GM10847 (cell line): ENCODE measurements around the gene CPT1C.

Source experiments
- POLR2A ChIP-seq: IDR thresholded peaks from 2 replicates; pipeline ENCODE4 v1.6.1; 2011; ENCODE audit not compliant: insufficient read length; ENCODE audit errors: extremely low read depth

Gene CPT1C

DNA sequence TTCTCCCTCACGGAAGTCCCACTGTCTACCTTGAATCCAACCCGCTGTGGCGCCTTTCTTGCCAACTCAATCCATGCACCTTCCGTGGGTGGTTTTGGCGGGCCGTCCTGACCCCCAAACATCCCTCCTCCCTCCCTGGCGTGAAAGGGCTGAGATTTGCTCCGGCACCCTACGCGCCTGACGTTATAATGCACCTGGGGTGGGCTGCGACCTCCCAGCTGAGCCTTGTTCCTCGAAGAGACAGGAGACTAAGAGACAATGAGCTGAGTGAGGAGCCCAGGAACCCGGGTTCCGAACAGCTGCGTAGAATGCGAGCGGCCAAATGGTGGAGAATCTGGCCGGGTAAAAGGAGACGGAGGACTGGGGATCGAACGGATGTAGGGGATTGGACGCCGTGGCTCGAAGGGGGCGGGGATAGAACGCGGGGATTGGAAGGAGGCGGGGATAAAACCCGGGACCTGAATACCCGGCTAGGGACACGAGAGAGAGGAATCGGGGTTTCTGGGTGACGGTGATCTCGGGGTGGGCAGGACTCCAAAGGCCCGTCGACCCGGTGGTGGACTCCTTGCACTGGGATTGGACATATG lies at the start of gene CPT1C:
CPT1C (plus strand) TSS at position 461 of the 587 bp plus-strand sequence. CDS start 1,137 bp downstream, outside the sequence.
- no peak for TF ChIP-seq POLR2A

DNA sequence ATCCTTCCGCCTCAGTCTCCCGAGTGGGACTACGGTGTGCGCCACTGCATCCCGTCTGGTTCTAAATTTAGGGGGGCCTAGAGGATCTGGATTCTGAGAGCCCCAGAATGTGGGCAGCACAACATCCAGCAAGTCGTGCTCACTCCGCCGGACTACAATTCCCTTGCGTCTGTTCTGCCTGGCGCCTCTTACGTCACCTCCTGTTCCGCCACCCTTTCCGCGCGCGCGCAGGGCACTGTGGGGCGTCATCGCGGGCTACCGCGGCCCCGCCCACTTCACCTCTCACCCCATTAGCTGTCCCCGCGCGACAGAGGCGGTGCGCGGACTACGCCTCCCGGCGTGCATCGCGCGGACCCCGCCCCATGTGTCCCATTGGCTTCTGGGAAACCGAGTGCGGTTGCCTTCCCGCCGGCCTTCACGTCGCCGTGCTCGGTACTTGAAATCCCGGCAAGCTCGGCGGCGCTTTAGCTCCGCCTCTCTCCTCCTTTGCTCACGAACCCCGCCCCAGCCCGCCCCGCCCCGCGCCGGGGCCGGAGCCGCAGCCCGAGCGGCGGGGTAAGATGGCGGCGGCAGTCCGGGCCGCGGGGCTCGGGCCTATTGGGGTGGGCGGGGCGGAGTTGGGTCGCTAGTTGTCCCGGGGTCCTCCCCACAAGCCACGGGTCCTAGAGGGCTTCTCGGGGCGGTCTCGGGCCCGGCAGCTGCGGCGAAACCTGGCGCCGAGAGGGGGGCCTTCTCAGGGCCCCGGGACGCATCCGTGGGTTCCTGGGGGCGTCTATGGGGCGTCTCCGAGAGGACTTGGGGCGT lies 49.0 kb upstream of the CPT1C start, which contains the start of gene SCAF1:
SCAF1 (plus strand) TSS at position 522 of the 804 bp plus-strand sequence. CDS start 2,818 bp downstream, outside the sequence.
- TF ChIP-seq POLR2A, result peak; percentile 17

DNA sequence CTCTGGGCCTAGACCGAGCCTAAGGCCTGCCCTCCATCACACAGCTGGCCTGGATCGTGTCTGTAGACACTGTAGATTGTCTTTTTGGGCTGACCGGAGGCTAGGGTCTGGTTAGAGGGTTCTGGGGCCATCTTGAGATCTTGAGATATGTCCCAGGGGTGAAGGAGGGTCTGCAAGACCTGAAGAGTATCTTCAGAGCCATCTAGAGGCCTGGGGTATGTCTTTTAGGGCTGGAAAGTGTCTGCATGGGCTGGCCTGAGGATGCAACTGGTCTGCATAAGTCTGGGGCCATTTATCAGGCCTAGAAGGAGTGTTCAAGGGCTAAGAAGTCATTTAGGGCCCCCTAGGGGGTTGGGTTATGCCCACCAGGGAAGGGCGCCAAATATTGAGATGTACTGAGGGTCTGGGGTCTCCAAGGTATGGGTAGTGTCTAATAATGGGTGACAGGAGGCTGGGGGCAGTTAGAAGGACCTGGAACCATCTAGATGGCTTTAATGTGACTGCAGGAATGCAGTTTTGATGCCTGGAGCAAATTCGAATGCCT lies 48.4 kb upstream of the CPT1C start:
- TF ChIP-seq POLR2A, result no peak

DNA sequence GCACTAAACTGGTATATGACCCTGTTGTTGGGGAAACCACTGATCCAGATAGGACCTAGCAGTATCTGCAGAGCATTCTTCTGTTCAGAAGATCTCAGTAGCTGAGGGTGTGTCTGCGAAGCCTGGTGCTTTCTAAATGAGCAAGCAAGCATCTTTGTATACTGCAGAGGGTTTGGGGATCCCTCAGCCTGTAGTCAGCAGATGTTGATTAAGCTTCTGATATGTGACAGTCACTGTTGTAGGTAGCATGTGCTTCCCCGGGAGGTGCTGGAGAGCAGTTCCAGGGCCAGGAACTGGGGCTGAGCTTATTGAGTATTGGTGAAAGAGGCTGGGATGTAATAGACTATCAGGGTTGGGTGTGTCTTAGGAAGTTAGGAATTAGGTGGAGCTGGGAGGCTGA lies 47.5 kb upstream of the CPT1C start:
- no peak for TF ChIP-seq POLR2A

DNA sequence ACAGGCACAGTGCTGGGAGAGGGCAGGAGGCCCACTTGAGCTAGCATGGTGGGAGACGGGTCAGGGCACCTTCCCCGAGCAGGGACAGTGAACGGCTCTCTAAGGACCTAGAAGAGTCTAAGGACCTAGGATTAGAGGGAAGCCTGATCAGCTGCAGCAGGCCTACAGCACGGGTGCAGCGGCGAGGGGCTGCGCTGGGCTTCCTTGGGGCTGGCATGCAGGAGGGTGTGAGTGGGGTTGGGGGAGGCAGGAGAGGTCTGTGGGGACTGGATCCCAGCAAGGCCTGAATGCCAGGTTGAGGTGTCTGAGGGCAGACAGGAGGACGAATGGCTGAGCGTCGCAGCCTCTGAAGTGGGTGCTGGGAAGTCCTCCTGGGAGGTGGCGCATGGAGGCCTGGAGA lies 45.3 kb upstream of the CPT1C start:
- no peak for TF ChIP-seq POLR2A

DNA sequence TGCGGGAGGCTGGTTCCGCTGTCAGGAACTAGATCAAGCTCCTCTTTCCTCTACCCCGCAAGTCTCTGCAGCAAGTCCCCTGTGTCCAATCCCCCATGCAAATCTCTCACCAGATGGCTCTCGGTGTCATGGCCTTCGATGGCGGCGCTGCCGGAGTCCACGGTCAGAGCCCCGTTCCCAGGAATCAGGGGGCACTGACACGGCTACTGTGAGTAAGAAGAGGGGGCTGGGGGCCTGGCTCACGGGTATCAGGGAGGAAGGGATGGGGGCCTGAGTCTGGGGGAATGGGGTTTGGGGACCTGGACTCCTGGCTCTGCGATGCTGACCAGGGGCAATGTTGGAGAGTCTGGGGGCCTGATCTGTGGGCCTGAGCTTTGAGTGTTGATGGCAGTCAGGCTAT lies 44.9 kb upstream of the CPT1C start:
- no peak for TF ChIP-seq POLR2A

DNA sequence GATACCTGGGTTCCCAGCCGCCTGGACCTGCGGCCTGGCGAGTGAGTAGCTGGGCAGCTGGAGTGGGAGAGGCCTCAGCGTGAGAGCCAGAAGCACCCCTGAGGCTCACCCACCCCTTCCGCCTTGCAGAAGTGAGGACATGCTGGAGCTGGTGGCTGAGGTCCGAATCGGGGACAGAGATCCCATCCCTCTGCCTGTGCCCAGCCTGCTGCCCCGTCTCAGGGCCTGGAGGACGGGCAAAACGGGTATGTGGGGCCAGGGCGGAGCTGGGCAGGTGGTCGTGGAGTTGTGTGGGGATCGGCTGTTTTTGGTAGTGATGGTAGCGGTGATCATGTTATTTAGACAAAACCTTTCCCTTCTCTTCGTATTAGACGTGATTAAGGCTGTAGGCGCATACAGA lies 44.3 kb upstream of the CPT1C start:
- no peak for TF ChIP-seq POLR2A

DNA sequence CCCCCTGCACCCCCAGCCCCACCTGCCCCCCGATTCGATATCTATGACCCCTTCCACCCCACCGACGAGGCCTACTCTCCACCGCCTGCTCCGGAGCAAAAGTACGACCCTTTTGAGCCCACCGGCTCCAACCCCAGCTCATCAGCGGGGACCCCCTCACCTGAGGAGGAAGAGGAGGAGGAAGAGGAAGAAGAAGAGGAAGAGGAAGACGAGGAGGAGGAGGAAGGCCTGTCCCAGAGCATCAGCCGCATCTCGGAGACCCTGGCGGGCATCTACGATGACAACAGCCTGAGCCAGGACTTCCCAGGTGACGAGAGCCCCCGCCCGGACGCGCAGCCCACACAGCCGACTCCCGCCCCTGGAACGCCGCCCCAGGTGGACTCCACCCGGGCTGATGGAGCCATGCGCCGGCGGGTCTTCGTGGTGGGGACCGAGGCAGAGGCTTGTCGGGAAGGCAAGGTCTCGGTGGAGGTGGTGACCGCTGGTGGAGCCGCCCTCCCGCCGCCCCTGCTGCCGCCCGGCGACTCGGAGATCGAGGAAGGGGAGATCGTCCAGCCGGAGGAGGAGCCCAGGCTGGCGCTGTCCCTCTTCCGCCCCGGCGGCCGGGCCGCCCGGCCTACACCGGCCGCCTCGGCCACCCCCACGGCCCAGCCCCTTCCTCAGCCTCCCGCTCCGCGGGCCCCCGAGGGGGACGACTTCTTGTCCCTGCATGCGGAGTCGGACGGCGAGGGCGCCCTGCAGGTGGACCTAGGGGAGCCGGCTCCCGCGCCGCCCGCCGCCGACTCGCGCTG lies 39.7 kb upstream of the CPT1C start:
- TF ChIP-seq POLR2A, result no peak

DNA sequence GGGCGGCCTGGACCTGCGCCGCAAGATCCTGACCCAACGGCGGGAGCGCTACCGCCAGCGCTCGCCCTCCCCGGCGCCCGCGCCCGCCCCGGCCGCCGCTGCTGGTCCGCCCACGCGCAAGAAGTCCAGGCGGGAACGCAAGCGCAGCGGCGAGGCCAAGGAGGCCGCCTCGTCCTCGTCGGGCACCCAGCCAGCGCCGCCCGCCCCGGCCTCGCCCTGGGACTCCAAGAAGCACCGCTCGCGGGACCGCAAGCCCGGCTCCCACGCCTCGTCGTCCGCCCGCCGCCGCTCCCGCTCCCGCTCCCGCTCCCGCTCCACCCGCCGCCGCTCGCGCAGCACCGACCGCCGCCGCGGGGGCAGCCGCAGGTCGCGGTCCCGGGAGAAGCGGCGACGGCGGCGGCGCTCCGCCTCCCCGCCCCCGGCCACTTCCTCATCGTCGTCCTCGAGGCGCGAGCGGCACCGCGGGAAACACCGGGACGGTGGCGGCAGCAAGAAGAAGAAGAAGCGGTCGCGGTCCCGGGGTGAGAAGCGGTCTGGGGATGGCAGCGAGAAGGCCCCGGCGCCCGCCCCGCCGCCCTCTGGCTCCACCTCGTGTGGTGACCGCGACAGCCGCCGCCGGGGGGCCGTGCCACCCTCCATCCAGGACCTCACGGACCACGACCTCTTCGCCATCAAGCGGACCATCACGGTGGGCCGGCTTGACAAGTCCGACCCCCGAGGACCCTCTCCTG lies 38.9 kb upstream of the CPT1C start:
- TF ChIP-seq POLR2A, result no peak

DNA sequence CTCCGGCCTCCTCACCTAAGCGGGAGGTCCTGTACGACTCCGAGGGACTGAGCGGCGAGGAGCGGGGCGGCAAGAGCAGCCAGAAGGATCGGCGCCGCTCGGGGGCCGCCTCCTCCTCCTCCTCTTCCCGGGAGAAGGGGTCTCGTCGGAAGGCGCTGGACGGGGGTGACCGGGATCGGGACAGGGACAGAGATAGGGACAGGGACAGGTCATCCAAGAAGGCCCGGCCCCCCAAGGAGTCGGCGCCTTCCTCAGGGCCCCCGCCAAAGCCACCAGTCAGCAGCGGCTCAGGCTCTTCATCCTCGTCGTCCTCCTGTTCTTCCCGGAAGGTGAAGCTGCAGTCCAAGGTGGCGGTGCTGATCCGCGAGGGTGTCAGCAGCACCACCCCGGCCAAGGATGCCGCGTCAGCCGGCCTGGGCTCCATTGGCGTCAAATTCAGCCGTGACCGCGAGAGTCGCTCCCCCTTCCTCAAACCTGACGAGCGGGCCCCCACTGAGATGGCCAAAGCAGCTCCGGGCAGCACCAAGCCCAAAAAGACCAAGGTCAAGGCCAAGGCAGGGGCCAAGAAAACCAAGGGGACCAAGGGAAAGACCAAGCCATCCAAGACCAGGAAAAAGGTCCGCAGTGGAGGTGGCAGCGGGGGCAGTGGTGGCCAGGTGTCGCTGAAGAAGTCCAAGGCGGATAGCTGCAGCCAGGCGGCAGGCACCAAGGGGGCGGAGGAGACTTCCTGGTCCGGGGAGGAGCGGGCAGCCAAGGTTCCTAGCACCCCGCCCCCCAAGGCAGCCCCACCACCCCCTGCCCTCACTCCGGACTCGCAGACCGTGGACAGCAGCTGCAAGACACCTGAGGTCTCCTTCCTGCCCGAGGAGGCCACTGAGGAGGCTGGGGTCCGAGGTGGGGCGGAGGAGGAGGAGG lies 38.1 kb upstream of the CPT1C start:
- no peak for TF ChIP-seq POLR2A

DNA sequence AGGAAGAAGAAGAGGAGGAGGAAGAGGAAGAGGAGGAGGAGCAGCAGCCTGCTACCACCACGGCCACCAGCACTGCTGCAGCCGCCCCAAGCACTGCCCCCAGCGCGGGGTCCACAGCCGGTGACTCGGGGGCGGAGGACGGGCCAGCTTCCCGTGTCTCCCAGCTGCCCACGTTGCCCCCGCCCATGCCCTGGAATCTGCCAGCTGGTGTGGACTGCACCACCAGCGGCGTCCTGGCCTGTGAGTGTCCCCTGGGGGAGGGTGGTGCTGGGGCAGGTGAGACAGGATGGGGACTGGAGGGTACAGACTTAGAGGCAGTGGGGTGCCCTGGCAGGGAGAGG lies 37.5 kb upstream of the CPT1C start:
- TF ChIP-seq POLR2A, result no peak

DNA sequence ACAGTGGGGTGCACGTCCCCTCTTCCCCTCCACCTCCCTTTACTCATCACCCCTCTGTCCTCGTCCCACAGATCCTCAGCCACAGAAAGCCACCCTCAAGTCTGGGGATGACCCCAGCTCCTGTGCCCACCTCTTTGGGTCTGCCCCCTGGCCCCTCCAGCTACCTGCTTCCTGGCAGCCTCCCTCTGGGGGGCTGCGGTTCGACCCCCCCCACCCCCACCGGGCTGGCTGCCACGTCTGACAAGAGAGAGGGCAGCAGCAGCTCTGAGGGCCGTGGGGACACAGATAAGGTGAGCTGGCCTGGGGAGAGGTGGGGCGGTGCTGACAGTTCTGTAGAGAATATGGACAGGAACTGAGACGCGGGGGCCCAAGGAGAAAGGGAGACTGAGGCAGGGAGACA lies 36.3 kb upstream of the CPT1C start:
- no peak for TF ChIP-seq POLR2A

DNA sequence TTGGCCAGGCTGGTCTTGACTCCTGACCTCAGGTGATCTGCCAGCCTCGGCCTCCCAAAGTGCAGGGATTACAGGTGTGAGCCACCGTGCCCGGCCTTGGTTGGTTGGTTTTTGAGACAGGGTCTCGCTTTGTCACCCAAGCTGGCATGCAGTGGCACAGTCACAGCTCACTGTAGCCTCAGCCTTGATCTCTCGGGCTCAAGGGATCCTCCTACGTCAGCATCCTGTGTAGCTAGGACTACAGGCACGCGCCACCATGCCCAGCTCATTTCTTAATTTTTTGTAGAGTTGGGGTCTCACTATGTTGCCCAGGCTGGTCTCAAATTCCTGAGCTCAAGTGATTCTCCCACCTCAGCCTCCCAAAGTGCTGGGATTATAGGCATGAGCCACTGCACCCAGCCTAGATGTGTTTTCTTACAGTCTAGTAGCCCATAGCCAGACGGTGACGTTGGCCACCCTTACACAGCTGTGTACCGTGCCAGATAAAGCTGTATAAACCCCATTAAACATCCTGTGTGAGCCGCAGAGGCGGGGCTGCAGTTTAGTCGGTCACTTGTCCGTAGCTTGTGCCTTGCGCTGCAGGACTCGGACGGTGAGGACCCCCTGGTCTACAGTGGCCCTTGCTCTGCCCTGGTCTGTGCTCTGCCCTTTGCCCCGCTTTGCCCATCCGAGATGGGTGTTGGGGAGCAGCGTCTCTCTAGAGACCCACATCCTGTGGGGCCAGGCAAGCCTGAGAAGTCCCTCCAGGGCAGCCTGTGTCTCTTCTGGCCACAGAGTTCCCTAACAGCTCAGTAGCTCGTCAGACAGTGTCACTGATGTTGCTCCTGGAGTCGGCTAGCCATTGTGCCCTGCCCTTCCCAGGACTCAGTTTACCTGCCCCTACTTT lies 35.1 kb upstream of the CPT1C start:
- TF ChIP-seq POLR2A, result no peak
